HEK293 (cell line): Measurements from ENCODE around the gene RNF7.

Source experiments
- BCL11A ChIP-seq: fragments of 450-650 bp; formaldehyde crosslinking; IDR thresholded peaks from 2 replicates; pipeline ENCODE4 v1.5.1; 2016; ENCODE audit warnings: low read depth, missing biosample characterization, missing genetic modification characterization
- CTCF ChIP-seq: fragments of 450-650 bp; formaldehyde crosslinking; IDR thresholded peaks from 2 replicates; pipeline ENCODE4 v1.5.1; 2016; ENCODE audit warnings: missing biosample characterization, missing genetic modification characterization
- GLIS2 ChIP-seq: fragments of 450-650 bp; formaldehyde crosslinking; IDR thresholded peaks from 2 replicates; pipeline ENCODE4 v1.5.1; 2016; ENCODE audit warnings: missing biosample characterization, missing genetic modification characterization
- HOXD13 ChIP-seq: sonication (generic); formaldehyde crosslinking; IDR thresholded peaks from 2 replicates; pipeline ENCODE4 v1.8.0; 2022; ENCODE audit warnings: missing genetic modification reagents, borderline replicate concordance
- KLF17 ChIP-seq: fragments of 450-650 bp; formaldehyde crosslinking; IDR thresholded peaks from 2 replicates; pipeline ENCODE4 v1.5.1; 2016; ENCODE audit warnings: missing biosample characterization, missing genetic modification characterization
- MEIS1 ChIP-seq: sonication (generic); formaldehyde crosslinking; IDR thresholded peaks from 2 replicates; pipeline ENCODE4 v1.8.1; 2022; ENCODE audit warnings: missing genetic modification reagents, mild to moderate bottlenecking, borderline replicate concordance
- OSR2 ChIP-seq: fragments of 450-650 bp; formaldehyde crosslinking; IDR thresholded peaks from 2 replicates; pipeline ENCODE4 v1.5.1; 2016; ENCODE audit warnings: missing biosample characterization, missing genetic modification characterization
- PRDM10 ChIP-seq: fragments of 450-650 bp; formaldehyde crosslinking; IDR thresholded peaks from 2 replicates; pipeline ENCODE4 v1.5.1; 2016; ENCODE audit warnings: missing biosample characterization, missing genetic modification characterization
- ZBTB11 ChIP-seq: fragments of 450-650 bp; formaldehyde crosslinking; conservative IDR thresholded peaks from 2 replicates; pipeline ENCODE4 v1.5.1; 2016; ENCODE audit warnings: low read depth, missing biosample characterization, missing genetic modification characterization
- ZBTB48 ChIP-seq: fragments of 450-650 bp; formaldehyde crosslinking; IDR thresholded peaks from 2 replicates; pipeline ENCODE4 v1.5.1; 2016; ENCODE audit warnings: missing biosample characterization, missing genetic modification characterization
- ZIC2 ChIP-seq: fragments of 450-650 bp; formaldehyde crosslinking; IDR thresholded peaks from 2 replicates; pipeline ENCODE4 v1.5.1; 2016; ENCODE audit warnings: missing biosample characterization, missing genetic modification characterization
- ZNF132 ChIP-seq: fragments of 450-650 bp; formaldehyde crosslinking; IDR thresholded peaks from 2 replicates; pipeline ENCODE4 v1.5.1; 2017; ENCODE audit warnings: missing biosample characterization, missing genetic modification characterization, borderline replicate concordance
- ZNF146 ChIP-seq: fragments of 450-650 bp; formaldehyde crosslinking; IDR thresholded peaks from 2 replicates; pipeline ENCODE4 v1.5.1; 2016; ENCODE audit warnings: missing biosample characterization, missing genetic modification characterization
- ZNF155 ChIP-seq: fragments of 450-650 bp; formaldehyde crosslinking; IDR thresholded peaks from 2 replicates; pipeline ENCODE4 v1.5.1; 2016; ENCODE audit warnings: missing biosample characterization, missing genetic modification characterization
- ZNF169 ChIP-seq: fragments of 450-650 bp; formaldehyde crosslinking; IDR thresholded peaks from 2 replicates; pipeline ENCODE4 v1.5.1; 2016; ENCODE audit warnings: missing biosample characterization, missing genetic modification characterization
- ZNF248 ChIP-seq: fragments of 450-650 bp; formaldehyde crosslinking; IDR thresholded peaks from 2 replicates; pipeline ENCODE4 v1.5.1; 2017; ENCODE audit warnings: missing biosample characterization, missing genetic modification characterization
- ZNF266 ChIP-seq: fragments of 450-650 bp; formaldehyde crosslinking; IDR thresholded peaks from 2 replicates; pipeline ENCODE4 v1.5.1; 2016; ENCODE audit warnings: missing biosample characterization, missing genetic modification characterization, low read depth
- ZNF274 ChIP-seq, 2 experiments: fragments of 200-500 bp in 1 of 2; fragments of 450-650 bp in 1 of 2; sonication (Bioruptor generic) in 1 of 2; formaldehyde crosslinking in 1 of 2; IDR thresholded peaks; 2 replicates each; pipeline versions ENCODE4 v1.5.1 to v1.6.1; 2014 to 2016; ENCODE audit warnings: borderline replicate concordance in 1 of 2, inconsistent platforms in 1 of 2, low read length in 1 of 2, missing biosample characterization in 1 of 2, missing genetic modification characterization in 1 of 2
- ZNF292 ChIP-seq: fragments of 450-650 bp; formaldehyde crosslinking; IDR thresholded peaks from 2 replicates; pipeline ENCODE4 v1.5.1; 2016; ENCODE audit warnings: low read depth, missing biosample characterization, missing genetic modification characterization, borderline replicate concordance
- ZNF398 ChIP-seq: fragments of 450-650 bp; formaldehyde crosslinking; IDR thresholded peaks from 2 replicates; pipeline ENCODE4 v1.5.1; 2017; ENCODE audit warnings: missing biosample characterization, missing genetic modification characterization
- ZNF423 ChIP-seq: fragments of 450-650 bp; formaldehyde crosslinking; IDR thresholded peaks from 2 replicates; pipeline ENCODE4 v1.5.1; 2016; ENCODE audit warnings: missing biosample characterization, missing genetic modification characterization
- ZNF501 ChIP-seq: fragments of 450-650 bp; formaldehyde crosslinking; IDR thresholded peaks from 2 replicates; pipeline ENCODE4 v1.5.1; 2016; ENCODE audit warnings: missing biosample characterization, missing genetic modification characterization
- ZNF521 ChIP-seq: fragments of 450-650 bp; formaldehyde crosslinking; IDR thresholded peaks from 2 replicates; pipeline ENCODE4 v1.5.1; 2017; ENCODE audit warnings: missing biosample characterization, mild to moderate bottlenecking, missing genetic modification characterization
- ZNF555 ChIP-seq: fragments of 450-650 bp; formaldehyde crosslinking; conservative IDR thresholded peaks from 2 replicates; pipeline ENCODE4 v1.5.1; 2017; ENCODE audit warnings: missing biosample characterization, mild to moderate bottlenecking, missing genetic modification characterization, inconsistent platforms
- ZNF571 ChIP-seq: fragments of 450-650 bp; formaldehyde crosslinking; IDR thresholded peaks from 2 replicates; pipeline ENCODE4 v1.5.0; 2017; ENCODE audit warnings: missing biosample characterization, missing genetic modification characterization
- ZNF658 ChIP-seq: fragments of 450-650 bp; formaldehyde crosslinking; IDR thresholded peaks from 2 replicates; pipeline ENCODE4; 2016; ENCODE audit warnings: missing biosample characterization, missing genetic modification characterization
- ZSCAN16 ChIP-seq: fragments of 450-650 bp; formaldehyde crosslinking; IDR thresholded peaks from 2 replicates; pipeline ENCODE4 v1.5.1; 2016; ENCODE audit warnings: missing biosample characterization, missing genetic modification characterization

RNF7 gene

GRCh38 chr3:141738022-141738890 lies at the start of gene RNF7 (continued):
- TF ChIP-seq ZBTB11 (tag by site-specific recombination), result peak; percentile 40
- TF ChIP-seq KLF17, result 0 out of 2 replicates have a peak, but pooled peaks have one; percentile 36
- TF ChIP-seq OSR2 (tag by site-specific recombination), result no peak
- no peak for TF ChIP-seq ZSCAN16 (tag by site-specific recombination)
- TF ChIP-seq PRDM10, result no peak
- TF ChIP-seq ZNF292 (tag by site-specific recombination), result no peak
- no peak; the same call in none of the 2 replicates for TF ChIP-seq ZNF501
- no peak for TF ChIP-seq ZNF398 (tag by site-specific recombination)
- TF ChIP-seq ZNF521, result no peak
- no peak for TF ChIP-seq ZNF132 (tag by site-specific recombination)
- TF ChIP-seq ZNF274 (IDR thresholded peaks at IDR 0.05; ENCODE audit: low read length), result no peak
- TF ChIP-seq ZNF274 (tag by site-specific recombination; IDR thresholded peaks at IDR 0.05; ENCODE audit: borderline replicate concordance), result no peak
- peak; percentile 74 for TF ChIP-seq GLIS2 (tag by site-specific recombination)
- TF ChIP-seq ZIC2 (tag by site-specific recombination), result peak; percentile 61
- no peak for TF ChIP-seq ZNF555
- TF ChIP-seq CTCF (tag by site-specific recombination), result peak; percentile 67
- TF ChIP-seq ZNF571 (tag by site-specific recombination), result no peak
- no peak for TF ChIP-seq BCL11A (tag by site-specific recombination)
- no peak for TF ChIP-seq ZNF155 (tag by site-specific recombination)
- no peak for TF ChIP-seq ZNF248 (tag by site-specific recombination)
- TF ChIP-seq HOXD13 (CRISPR knock-in tag), result no peak
- no peak for TF ChIP-seq ZNF169
- no peak for TF ChIP-seq ZNF266 (tag by site-specific recombination)
- no peak for TF ChIP-seq ZNF658 (tag by site-specific recombination)
- TF ChIP-seq ZNF146 (tag by site-specific recombination), result no peak
- TF ChIP-seq ZNF423, result no peak
- no peak; the same call in 1 of the 2 replicates for TF ChIP-seq ZBTB48 (tag by site-specific recombination)
- TF ChIP-seq MEIS1 (CRISPR knock-in tag), result no peak
